GM19468 (cell line): Measurements from ENCODE around the gene RTL10.

Experiments used
- ATAC-seq: cut with Tn5 transposase; IDR thresholded peaks from one replicate; pipeline ENCODE4 v1.9.1; 2021; ENCODE audit warnings: mild to moderate bottlenecking, moderate library complexity, moderate number of reproducible peaks; ENCODE audit not compliant: unreplicated experiment; ENCODE audit errors: extremely low read depth

RTL10 gene

DNA sequence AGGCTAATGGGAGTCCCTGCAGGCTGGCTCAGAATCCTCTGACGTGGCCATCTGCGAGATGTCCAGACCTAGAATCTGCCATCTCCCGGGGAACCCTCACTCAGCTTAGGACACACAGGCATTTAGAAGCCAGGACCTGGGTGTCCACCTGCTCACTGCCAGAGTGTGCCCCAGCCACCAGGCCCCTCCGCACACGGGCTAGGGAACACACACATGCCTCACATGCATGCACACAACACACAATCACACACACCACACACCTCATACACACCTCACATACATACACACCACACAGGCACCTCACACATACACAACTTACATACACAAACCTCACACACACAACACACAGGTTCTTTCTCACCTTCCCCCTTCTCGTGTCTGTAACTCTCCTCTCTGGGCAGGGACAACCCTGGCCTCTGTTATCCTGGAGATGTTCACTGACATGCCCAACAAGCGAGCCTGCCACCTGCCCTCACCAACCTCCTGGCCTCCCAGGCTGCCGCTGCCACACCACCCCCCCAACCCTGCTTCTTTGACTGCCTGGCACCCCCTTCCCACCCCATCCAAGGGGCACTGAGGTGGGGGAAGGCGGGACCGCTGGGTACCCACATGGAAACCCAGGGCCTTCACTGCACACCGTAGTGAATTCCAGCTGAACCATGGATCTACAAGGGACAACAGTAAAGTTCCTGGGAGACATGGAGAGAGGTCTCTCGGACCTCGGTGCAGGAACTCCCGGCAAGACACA is 38.1 kb downstream of the RTL10 start:
- ATAC-seq, result no peak

DNA sequence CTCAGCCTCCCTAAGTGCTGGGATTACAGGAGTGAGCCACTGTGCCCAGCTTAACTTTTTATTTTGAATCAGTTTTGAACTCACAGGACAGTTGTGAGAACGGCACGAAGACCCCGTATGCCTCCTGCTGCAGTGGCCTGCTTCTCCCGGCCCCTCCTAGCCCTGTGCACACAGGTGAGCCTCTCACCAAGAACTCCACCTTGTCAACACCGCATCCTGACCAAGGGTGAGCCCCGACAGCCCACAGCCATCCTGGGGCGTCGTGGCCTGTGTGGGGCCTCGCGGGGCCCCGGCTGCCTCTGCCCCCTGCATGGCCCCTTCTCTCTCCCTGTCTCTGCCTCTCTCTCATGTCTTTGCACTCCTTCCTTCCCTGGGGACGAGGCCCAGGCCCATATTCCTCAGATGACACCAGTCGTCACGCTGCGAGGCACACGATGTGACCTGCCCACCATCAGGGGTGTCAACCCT is 38.8 kb downstream of the RTL10 start:
- ATAC-seq, result no peak

DNA sequence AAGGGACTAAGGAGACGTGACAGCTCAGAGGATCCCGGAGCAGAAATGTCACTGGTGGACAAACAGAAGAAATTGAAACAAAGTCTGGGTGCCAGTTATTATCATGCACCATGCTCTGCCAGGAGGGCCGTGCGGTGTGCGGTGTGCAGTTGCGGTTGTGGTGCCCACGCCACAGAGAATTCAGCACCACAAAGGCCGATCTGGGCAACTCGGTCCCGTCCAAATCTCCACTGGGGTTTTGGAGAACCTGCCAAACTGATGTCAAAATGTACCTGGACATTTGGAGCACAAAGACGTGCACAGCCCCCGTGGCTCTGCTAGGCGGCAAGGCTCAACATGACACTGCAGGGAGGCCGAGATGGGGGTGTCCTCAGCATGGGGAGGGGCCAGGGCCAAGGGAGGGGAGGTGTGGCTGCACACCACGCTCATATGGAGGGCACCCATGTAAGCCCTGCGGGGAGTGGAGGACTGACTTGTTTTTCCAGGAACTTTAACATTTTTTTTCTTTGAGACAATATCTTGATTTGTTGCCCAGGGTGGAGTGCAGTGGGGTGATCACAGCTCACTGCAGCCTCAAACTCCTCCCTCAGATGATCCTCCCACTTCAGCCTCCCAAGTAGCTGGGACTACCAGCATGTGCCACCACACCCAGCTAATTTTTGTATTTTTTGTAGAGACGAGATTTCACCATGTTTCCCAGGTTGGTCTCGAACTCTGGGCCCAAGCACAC is 39.4 kb downstream of the RTL10 start:
- no peak for ATAC-seq

DNA sequence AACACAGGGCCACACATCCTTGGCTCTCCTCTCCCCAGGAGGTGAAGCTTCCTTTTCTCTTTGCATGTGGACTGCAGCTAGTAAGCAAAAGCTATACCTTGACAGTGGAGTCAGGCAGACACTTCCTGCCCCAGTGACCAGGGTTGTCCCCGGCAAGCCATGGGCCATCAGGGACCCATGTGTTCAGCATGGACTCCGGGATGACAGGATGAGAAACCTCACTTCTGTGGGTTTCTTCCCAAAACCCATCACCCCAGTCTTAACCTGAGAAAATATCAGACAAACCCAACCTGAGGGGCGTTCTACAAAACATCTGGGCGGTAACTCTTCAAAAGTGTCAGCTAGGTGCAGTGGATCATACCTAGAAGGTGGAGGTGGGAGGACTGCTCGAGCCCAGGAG is 40.2 kb downstream of the RTL10 start:
- ATAC-seq, result no peak

DNA sequence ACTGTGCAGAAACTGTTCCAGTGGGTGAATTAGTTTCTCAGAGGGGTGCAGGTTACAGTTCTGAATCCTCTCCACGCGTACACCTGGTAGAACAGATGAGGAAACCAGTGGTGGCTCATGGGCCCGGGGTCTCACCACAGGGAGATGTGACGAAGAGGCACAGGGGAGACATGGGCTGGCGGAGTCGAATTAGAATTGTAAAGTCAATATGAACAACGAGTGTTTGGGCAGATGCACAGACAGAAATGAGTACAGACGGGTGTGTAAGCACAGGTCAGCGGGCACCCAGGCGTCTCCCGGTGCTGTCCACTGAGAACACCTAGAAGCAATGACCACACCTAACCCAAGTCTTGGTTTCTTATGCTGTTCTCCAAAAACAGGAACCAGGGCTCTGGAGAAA is 41.8 kb downstream of the RTL10 start:
- no peak for ATAC-seq

DNA sequence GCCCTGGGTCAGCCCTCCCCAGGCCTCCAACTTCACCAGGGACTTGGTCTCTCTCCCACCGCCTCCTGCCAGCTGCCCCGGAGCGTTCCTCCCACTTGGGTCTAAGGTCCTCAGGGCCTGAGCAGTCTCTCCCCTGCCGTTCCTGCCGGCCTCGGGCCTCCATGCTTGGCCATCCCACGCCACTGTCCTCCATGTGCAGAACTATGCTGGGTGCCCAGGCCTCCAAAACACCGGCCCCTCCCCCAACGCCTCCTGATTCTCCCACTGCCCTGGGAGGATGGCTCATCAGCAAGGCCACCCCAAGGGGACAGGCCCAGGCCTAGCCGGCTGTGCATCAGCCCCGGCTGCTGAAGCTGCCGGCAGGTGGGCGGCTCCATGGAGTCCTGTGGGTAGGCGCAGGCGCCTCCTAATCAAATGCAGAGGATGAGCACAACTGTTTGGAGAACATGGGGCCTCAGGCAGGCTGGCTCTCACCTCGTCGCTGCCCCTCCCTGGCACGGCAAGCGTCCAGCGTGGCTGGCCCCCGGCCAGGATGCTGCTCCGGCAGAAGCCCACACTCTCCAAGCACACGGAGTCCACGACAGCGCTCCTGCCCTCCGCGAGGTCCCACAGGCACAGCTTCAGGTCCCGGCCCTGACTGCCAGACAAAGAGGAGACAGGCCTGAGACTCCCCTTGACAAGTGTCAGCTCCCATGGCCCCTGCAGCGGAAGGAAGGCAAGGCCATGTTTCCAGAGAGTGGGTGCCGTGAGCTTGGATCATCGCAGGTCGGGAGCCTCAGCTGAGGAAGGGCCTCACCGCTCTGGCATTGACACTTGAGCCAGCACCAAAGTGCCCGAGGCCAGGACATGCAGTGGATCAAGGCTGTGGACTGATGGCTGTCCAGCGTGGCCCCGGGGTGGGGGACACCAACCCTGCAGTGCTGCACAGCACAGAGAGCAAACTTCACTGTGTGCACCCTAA is 42.6 kb downstream of the RTL10 start:
- ATAC-seq, result no peak

DNA sequence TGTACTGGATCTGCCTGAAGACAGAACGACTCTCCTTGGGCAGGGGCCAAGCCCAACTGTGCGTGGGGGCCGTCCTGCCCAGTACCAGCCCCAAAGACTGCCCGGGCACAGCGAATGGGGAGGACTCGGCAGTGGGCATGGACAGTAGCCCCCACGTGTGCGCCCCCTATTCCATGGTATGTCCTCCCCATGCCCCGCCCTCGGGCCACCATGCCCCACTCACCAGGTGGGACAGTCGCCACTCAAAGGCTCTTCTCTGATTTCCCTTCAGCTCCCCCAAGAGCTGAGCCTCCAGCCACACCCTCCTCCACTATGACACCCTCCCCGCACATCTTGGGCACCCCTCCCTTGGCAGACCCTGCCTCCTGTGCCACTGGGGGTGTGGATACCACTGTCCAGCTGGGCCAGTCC is 43.5 kb downstream of the RTL10 start:
- ATAC-seq, result no peak

DNA sequence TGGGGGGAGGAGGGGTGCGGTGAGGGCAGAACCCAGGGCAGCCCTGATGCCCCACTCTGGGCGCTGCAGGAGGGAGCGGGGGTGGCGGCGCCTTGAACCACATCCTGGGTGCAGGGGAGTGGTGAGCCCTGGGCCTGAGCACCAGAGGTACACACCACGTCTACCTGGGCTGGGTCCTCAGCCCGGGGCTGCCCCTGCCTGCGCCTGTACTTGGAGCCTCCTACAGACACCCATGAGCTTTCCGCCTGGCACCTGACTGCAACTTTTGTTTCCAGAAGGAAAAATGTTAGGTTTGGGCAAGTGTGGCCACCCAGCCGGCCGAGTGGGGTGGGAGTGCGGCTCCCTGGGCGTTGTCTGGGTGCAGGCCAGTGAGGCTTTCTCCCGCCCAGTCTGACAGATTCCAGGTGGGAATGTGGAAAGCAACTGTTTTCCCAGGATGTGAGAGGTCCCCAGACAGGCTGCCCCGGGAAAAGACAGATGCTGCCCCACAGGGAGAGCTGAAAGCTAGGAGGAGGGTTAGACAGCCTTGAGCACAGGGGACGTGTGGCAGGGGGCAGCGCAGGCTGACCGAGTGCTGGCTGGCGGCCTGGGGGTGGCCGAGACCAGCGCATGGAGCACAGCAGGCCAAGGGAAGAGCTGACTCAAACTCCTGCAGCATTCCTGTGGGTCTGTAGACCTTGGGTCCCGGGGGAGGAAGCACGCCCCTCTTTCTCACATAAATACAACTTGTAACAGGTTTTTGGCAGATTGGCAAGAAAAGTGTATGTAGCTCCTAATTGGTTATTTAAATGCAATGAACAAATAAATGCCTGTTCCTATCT is 44.1 kb downstream of the RTL10 start:
- no peak for ATAC-seq

DNA sequence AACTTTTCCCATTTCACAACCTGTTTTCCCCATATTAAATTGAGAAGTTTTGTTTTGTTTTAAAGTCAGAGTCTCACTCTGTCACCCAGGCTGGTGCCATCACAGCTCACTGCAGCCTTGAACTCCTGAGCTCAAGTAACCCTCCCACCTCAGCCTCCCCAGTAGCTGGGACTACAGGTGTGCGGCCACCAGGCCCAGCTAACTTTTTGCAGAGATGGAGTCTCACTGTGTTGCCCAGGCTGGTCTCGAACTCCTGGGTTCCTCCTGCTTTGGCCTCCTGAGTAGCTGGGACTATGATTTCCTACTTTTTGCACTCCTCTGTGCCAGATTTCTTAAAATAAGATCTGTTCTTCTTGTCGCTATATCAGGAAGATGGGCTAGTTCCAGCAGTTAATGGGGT is 44.9 kb downstream of the RTL10 start:
- ATAC-seq, result no peak

DNA sequence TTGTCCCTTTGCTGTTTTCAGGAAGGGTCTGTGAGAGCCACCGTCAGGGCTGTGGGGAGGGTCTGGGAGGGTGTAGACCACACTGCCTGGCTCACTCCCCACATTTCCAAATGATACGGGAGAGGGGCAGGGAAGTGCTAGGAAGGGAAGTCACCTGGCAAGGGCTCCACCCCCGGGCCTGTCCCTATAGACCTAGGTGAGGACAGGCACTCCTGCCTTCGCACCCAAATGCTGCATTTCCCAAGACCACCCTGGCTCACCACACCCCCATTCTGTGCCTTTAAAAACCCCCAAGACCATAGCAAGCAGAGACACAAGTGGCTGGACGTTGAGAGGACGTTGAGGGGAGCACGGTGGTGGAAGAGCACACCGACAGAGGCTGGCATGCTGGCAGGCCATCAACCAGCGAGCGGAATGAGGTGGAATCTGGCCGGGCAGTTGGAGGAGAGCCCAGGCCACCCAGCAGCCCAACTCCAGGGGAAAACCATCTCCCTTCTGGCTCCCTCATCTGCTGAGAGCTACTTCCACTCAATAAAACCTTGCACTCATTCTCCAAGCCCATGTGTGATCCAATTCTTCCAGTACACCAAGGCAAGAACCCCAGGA is 45.7 kb downstream of the RTL10 start:
- no peak for ATAC-seq

DNA sequence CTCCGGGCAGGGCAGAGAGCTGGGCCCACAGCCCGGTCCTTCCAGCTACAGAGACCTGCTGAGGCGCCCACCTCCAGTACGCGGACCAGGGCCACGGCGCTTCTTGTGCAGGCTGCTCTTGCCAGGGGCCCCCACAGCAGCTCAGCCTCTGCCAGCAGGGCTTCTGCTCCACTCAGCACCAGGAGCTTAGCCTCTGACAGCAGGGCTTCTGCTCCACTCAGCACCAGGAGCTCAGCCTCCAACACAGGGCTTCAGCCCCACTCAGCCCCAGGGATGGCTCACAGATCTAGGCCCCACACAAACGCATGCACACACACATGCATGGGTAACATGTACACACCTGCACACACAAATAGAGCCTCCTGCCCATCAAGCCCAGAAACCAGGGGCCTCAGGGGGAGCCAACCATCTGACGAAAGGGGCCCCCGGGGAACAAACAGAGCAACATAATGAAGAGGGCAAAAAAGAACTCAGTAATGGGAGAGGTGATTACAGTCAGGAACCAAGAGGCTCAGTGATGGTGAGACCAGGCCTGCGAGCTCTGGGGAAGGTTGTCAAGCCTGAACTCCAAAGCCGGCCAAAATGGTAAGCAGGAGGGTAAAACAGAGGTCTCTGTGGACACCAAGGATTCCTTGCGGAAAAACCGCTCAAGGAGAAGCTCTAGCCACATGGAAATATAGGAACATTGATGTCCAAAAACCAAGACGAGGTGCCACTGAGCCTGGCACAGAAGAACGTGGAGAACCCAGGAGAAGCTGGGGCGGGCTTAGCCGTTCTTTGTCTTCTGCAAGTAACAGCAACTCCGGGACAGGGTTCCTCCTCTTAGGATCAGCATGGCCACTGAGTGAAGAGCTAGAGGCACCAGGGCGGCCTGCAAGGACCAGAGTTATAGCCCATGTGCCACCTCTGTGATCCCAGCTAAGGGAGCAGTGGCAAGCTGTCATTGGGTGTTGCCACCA is 46.5 kb downstream of the RTL10 start:
- ATAC-seq, result no peak

DNA sequence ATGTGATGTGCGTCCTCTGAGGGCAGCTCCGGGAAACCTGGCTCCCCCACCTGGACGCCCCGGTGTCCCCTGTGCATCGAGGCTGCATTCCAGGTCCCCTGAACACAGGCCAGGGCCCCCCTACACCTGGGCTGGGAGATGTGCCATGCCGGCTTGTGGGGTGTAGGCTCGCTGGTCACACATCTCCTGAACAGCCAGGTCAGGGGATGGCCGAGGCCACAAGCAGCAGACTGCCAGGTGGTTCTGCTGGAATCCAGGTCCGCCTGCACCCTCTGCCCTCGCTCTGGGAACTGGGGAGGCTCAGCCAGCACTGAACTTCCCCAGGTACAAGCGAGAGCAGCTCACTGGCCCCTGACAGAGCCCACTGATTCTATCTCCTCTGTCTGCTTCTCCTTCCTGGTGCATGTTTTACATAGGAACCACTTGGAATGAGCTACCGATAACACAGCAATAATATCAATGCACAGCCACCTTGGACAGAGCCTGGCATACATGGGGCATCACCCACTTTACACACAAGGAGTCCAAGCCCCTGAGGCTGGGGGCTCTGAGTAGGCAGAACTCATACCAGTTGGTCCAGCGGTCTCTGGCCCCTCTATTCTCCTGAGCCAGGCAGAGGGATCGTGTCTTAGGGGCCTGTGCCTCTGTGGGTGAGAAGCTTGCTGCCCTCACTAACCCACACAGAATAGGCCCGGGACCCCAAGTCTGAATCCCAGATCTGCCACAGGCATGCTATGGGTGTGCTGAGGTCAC is 47.3 kb downstream of the RTL10 start:
- ATAC-seq, result no peak

DNA sequence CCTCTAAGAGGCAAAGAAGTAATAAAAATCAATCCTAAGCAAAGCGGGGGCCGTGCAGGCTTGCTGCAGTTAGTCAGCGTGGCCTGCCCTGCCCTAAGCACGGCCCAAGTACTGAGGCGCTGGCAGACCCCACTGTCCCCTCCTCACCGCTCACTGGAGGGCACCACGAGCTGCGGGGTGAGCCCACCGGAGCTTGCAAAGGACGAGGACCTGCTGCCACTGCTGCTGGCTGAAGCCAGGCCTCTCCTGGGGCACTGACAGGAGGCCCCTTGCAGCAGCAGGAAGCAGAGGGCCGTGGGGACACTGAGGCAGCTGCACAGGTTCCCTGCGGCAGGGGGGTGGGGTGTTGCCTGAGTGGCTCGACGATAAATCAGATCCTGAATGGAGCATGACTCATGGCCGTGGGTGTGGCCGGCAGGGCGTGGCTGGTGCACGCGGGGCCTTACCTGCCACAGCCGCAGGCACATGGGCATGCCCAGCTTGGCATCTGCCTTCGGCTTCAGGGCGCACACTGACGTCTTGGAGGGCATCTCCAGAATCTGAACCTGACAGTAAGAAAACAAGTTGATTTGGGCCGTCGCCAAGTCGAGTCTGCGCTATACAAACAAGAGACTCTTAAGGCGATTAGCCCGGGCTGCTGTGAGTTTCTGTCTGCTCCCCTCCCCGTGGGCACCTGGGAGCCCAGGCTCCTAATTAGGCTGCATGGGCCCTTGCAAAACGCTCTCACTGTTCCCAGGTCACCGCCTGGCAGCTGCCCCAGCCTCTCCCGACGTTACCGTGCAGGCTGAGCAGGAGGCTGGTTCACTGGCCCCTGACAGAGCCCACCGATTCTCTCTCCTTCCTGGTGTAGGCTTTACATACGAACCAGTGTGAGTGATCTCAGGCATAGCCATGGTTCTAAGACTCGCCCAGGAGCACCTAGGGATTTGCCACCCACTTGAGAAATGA is 48.2 kb downstream of the RTL10 start:
- no peak for ATAC-seq

DNA sequence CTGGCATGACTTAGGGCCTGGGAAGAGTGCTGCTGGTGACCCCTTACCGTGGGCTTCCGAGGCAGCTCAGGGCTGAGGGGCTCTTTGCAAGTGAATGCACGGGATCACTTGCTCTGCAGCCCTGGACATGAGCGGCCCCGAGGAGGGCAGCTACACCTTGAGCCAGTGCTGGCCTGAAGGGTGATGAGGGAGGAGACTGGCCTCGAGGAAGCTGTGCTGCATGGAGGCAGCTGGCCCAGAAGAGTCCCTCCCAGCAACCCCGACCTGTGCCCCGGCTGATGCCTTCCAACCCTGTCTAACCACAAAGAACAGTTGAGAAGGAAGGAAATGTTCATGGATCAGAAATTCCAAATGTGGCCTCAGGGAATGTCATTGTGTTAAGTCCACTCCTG is 48.9 kb downstream of the RTL10 start:
- ATAC-seq, result no peak
